CD4-positive, alpha-beta T cell treated with Interleukin-6 at 100 ng/mL for 8 hours (primary cell): ENCODE measurements around the gene C1QTNF8.

Source experiments
- DNase-seq: peaks from one replicate; pipeline ENCODE4 v3.0.0-alpha.2; 2020; ENCODE audit warnings: mixed read lengths, low spot score

Gene C1QTNF8

GRCh38 chr16:1108299-1109252 lies 12.5 kb upstream of the C1QTNF8 start:
- no peak for DNase-seq

- no peak for DNase-seq
Observed at GRCh38 chr16:1107731-1108130, 11.7 kb upstream of the C1QTNF8 start.

GRCh38 chr16:1107141-1107540 lies 11.1 kb upstream of the C1QTNF8 start:
- DNase-seq, result no peak

- DNase-seq, result no peak
Observed at GRCh38 chr16:1106659-1107058, 10.6 kb upstream of the C1QTNF8 start.

- peak; percentile 17 for DNase-seq
Observed at GRCh38 chr16:1105888-1106620, 10.0 kb upstream of the C1QTNF8 start.

- DNase-seq, result no peak
Observed at GRCh38 chr16:1103636-1103980, 7.6 kb upstream of the C1QTNF8 start.

GRCh38 chr16:1102921-1103635 lies 7.0 kb upstream of the C1QTNF8 start:
- peak; percentile 52 for DNase-seq

GRCh38 chr16:1102333-1102700 lies 6.3 kb upstream of the C1QTNF8 start:
- DNase-seq, result no peak

GRCh38 chr16:1101573-1102332 lies 5.7 kb upstream of the C1QTNF8 start:
- DNase-seq, result no peak

GRCh38 chr16:1101133-1101532 lies 5.1 kb upstream of the C1QTNF8 start:
- no peak for DNase-seq

GRCh38 chr16:1100084-1100800 lies 4.2 kb upstream of the C1QTNF8 start:
- DNase-seq, result no peak

- no peak for DNase-seq
Observed at GRCh38 chr16:1099189-1100083, 3.4 kb upstream of the C1QTNF8 start.

GRCh38 chr16:1098266-1098991 lies 2.4 kb upstream of the C1QTNF8 start:
- DNase-seq, result no peak

- no peak for DNase-seq
Observed at GRCh38 chr16:1097800-1098199, 1.8 kb upstream of the C1QTNF8 start.

- DNase-seq, result no peak
Observed at GRCh38 chr16:1097156-1097555, 1.1 kb upstream of the C1QTNF8 start.

GRCh38 chr16:1095450-1096168 lies 435 bp downstream of the C1QTNF8 start:
- no peak for DNase-seq

- no peak for DNase-seq
Observed at GRCh38 chr16:1094601-1095449, 1.2 kb downstream of the C1QTNF8 start.

GRCh38 chr16:1094124-1094479 lies 1.9 kb downstream of the C1QTNF8 start:
- DNase-seq, result no peak
